ENCODE measurements around the gene MYO1A. TPM values are rescaled to one million over a fixed set of nuclear protein-coding genes. Genes with fewer than 3 reads are reported as not detected.

Gene MYO1A
- total RNA-seq, 4 donors from 2014 or later = 0.56 to 1.2 TPM; not detected in 2

DNA sequence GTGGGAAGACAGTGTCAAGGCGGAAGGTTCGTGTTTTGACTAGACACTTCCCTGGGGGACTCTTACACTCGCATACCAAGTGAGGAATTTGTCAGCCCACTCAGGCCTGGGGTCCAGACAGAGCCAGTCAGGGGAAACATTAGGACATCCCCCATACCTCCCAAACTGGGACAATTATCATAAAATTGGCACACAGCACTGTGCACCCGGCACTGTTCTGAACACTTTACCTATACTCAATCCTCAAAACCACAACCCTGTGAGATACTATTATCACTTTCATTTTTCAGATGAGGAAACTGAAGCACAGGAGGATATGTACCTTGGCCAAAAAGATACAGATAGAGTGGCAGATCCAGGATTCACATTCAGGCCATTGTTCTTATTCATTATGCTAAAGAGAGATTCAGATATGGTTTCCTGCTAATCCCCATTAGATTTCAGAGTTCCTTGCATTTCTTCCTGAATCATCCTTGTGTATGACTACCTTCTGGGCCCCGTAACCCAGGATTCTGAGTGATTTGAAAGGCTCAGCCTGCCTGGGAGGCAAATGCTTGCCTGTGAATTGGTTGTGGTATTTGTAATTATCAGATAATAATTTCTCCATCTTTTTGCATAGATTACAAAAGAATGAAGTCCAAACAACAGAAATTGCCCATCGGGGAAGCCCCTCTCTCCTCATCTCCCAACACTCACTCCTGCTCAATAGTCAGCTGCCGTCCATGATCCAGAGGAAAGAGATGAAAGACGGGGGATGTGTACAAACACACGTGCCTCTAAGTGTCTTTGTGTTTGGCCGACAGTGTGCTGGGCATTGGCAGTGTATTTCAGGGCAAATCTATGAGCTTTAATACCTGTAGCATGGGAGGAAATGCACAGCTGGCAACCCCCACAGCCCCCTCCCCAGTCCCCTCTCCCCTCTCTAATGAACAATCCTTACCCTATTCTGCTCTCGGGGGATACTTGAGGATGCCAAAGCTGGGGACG lies 38.2 kb downstream of the MYO1A start:
- no peaks in the 10 kb centered on the region for H3K4me1 ChIP-seq
- no peaks in the 10 kb centered on the region for H3K9me3 ChIP-seq
- H3K27me3 ChIP-seq = peaks cover 0 to 17% (median 6%) of the 10 kb centered on the region in 3 donors
- in situ Hi-C loops (cut with MboI; ENCODE audit: low sequenced_read_pairs in 4 of 4) (no loop called here), intact Hi-C loops (cut with DNase I; ENCODE audit: low total_unique reads) (no loop called here)
- TF ChIP-seq, protein P1, sequence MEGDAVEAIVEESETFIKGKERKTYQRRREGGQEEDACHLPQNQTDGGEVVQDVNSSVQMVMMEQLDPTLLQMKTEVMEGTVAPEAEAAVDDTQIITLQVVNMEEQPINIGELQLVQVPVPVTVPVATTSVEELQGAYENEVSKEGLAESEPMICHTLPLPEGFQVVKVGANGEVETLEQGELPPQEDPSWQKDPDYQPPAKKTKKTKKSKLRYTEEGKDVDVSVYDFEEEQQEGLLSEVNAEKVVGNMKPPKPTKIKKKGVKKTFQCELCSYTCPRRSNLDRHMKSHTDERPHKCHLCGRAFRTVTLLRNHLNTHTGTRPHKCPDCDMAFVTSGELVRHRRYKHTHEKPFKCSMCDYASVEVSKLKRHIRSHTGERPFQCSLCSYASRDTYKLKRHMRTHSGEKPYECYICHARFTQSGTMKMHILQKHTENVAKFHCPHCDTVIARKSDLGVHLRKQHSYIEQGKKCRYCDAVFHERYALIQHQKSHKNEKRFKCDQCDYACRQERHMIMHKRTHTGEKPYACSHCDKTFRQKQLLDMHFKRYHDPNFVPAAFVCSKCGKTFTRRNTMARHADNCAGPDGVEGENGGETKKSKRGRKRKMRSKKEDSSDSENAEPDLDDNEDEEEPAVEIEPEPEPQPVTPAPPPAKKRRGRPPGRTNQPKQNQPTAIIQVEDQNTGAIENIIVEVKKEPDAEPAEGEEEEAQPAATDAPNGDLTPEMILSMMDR (IDR thresholded peaks at IDR 0.05 in 4 of 5, conservative IDR thresholded peaks at IDR 0.05 in 1 of 5) = no peak
- TF ChIP-seq POLR2A (IDR thresholded peaks at IDR 0.05) = no peak
- H3K4me3 ChIP-seq = no peak overlapping the region
- no peak for DNase-seq
- H3K27ac ChIP-seq = no peak overlapping the region
- H3K36me3 ChIP-seq = no peaks in the 10 kb centered on the region
- ATAC-seq = no peak

- Histone ChIP-seq H3K4me1 (peaks cover under 1 to 1% of the 10 kb centered on the region in 2 donors), H3K4me3 (no peak overlapping the region), H3K36me3 (no peaks in the 10 kb centered on the region), H3K27me3 (peaks cover 0 to 14% (median 6%) of the 10 kb centered on the region in 3 donors), H3K27ac (no peak overlapping the region), H3K9me3 (no peaks in the 10 kb centered on the region)
- DNase-seq (no peak), ATAC-seq (no peak)
- TF ChIP-seq, protein P1 (IDR thresholded peaks at IDR 0.05 in 4 of 5, conservative IDR thresholded peaks at IDR 0.05 in 1 of 5) = no peak
- TF ChIP-seq POLR2A (IDR thresholded peaks at IDR 0.05) = no peak
- intact Hi-C loops (cut with DNase I; ENCODE audit: low total_unique reads) = no loop called here
- in situ Hi-C loops (cut with MboI; ENCODE audit: low sequenced_read_pairs in 4 of 4) = no loop called here
Measured at GRCh38 chr12:57010627-57011247, 39.2 kb downstream of the MYO1A start.

DNA sequence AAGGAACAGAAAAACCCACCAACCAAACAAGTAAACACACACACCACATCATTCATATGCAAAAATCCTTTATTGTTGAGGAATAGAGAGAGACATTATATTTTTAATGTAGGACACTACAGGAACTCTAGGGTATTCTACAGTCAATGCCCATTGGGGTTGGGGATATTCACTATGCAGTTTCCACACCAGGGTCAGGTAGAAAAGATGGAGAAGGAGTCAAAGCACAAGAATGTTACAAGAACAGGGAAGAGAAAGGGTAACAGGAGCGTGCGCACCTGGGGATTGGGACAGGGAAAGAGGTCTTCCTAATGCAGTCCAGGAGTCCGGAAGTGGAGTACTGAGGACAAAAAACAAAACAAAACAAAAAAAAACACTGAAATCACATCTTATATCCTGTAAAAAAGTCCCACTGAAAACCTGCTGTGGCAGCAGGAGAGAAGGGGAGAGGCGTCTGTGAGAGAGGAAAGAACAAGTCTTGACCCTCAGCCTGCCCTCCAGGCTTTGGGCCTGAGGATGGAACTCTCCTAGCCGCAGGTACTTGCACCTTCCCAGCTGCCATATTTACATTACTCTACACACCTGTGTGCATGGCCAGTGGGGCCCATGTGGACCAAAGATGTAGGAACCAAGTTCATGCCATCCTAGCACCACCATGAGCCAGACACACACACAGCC lies 39.8 kb downstream of the MYO1A start:
- intact Hi-C loops (cut with DNase I; ENCODE audit: low total_unique reads) (loop anchor here (5.0 kb wide), 2 partner anchors 102 to 258 kb away; partner anchors contain the start of genes PRIM1 and STAT6), in situ Hi-C loops (cut with MboI; ENCODE audit: low sequenced_read_pairs in 4 of 4) (no loop called here)
- Histone ChIP-seq H3K27ac (no peak overlapping the region), H3K27me3 (peaks cover 0 to 11% (median 5%) of the 10 kb centered on the region in 3 donors), H3K4me1 (peaks cover 7 to 8% of the 10 kb centered on the region in 2 donors), H3K36me3 (no peaks in the 10 kb centered on the region), H3K9me3 (no peaks in the 10 kb centered on the region), H3K4me3 (no peak overlapping the region)
- no peak for TF ChIP-seq POLR2A (IDR thresholded peaks at IDR 0.05)
- TF ChIP-seq, protein P1 (IDR thresholded peaks at IDR 0.05 in 4 of 5, conservative IDR thresholded peaks at IDR 0.05 in 1 of 5) = no peak
- ATAC-seq (no peak), DNase-seq (no peak)

- no peak overlapping the region for H3K27ac ChIP-seq
Measured at GRCh38 chr12:57008178-57008577, 41.8 kb downstream of the MYO1A start.

More at GRCh38 chr12:57008178-57008577, 41.8 kb downstream of the MYO1A start:
- in situ Hi-C loops (cut with MboI; ENCODE audit: low sequenced_read_pairs in 4 of 4) (no loop called here), intact Hi-C loops (cut with DNase I; ENCODE audit: low total_unique reads) (loop anchor here (5.0 kb wide), 2 partner anchors 104 to 256 kb away; partner anchors contain the start of genes PRIM1 and STAT6)
- no peak for DNase-seq
- H3K27me3 ChIP-seq = no peaks in the 10 kb centered on the region
- no peak overlapping the region for H3K4me3 ChIP-seq
- H3K36me3 ChIP-seq = peaks cover 0 to 13% of the 10 kb centered on the region in 2 donors
- TF ChIP-seq, protein P1 (IDR thresholded peaks at IDR 0.05 in 4 of 5, conservative IDR thresholded peaks at IDR 0.05 in 1 of 5) = peak in 1 of 5 experiments; percentile 17
- no peak for TF ChIP-seq POLR2A (IDR thresholded peaks at IDR 0.05)
- no peaks in the 10 kb centered on the region for H3K9me3 ChIP-seq
- ATAC-seq = no peak
- peaks cover 11 to 12% of the 10 kb centered on the region in 2 donors for H3K4me1 ChIP-seq

Measured in gastrocnemius medialis (tissue), 4 donors.